Mucosa of stomach (tissue), 1 donor: Measurements from ENCODE around the gene HPCAL4.

Experiments
- H3K27me3 ChIP-seq: one replicate; pipeline ENCODE4 v1.7.0; 2013; ENCODE audit warnings: mild to moderate bottlenecking, low read length; ENCODE audit not compliant: control insufficient read depth, insufficient read depth
- H3K36me3 ChIP-seq: one replicate; pipeline ENCODE4 v1.7.0; 2013; ENCODE audit warnings: low read length; ENCODE audit not compliant: control insufficient read depth, insufficient read depth
- H3K4me1 ChIP-seq: one replicate; pipeline ENCODE4 v1.7.0; 2013; ENCODE audit warnings: mild to moderate bottlenecking, low read length; ENCODE audit not compliant: control insufficient read depth, insufficient read depth
- H3K4me3 ChIP-seq: one replicate; pipeline ENCODE4 v1.7.0; 2013; ENCODE audit warnings: low read length
- H3K9ac ChIP-seq: one replicate; pipeline ENCODE4 v1.7.0; 2013; ENCODE audit warnings: mild to moderate bottlenecking, low read length, moderate library complexity
- H3K9me3 ChIP-seq: one replicate; pipeline ENCODE4 v1.7.0; 2013; ENCODE audit warnings: mild to moderate bottlenecking, low read length, moderate library complexity; ENCODE audit not compliant: control insufficient read depth
- donor health status: Pancreatic carcinoma.

HPCAL4 gene

DNA sequence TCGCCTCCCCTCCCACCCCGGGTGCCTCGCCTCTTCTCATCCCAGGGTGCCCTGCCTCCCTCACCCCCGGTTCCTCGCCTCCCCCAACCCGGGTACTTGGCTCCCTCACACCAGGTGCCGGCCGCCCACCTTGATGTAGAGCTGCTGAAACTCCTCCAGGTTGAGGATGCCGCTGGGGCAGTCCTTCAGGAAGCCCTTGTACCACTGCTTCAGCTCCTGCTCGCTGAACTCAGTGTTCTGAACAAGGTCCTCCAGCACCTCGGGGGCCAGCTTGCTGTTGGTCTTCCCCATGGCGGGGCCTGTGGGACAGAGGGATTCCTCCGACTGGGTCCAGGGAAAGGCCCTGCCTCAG lies 6.9 kb downstream of the HPCAL4 start:
- peaks cover 71% of the 10 kb centered on the region for H3K27me3 ChIP-seq
- no peaks in the 10 kb centered on the region for H3K9me3 ChIP-seq
- H3K36me3 ChIP-seq = no peaks in the 10 kb centered on the region
- no peak overlapping the region for H3K9ac ChIP-seq
- no peak overlapping the region for H3K4me3 ChIP-seq
- H3K4me1 ChIP-seq = no peaks in the 10 kb centered on the region

DNA sequence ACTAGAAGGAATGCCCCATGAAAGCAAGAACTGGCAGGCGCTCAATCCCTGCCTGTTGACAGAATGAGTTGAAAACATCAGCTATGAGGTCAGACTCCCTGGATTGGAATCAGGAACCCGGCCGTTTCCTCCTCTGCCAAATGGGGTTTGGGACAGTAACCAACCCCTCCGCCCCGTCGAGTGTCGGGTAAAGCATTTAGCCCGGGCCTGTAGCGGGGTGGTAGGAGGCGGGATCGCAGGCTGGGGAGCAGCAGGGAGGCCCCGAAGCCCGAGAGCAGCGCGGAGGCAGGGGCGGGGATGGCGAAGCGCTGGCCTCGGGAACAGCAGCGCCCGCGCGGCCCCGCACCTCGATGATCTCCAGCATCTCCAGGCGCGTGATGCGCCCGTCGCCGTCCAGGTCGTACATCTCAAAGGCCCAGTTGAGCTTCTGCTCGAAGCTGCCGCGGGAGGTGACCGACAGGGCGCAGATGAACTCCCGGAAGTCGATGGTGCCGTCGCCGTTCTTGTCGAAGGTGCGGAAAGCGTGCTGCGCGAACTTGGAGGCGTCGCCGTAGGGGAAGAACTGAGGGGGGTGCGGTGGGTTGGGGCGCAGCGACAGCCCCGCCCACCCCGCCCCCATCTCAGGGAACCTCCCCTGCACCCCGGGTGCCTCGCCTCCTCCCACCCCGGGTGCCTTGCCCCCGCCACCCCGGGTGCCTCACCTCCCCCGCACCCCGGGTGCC lies 7.5 kb downstream of the HPCAL4 start:
- Histone ChIP-seq H3K4me1 (no peaks in the 10 kb centered on the region), H3K4me3 (no peak overlapping the region), H3K36me3 (no peaks in the 10 kb centered on the region), H3K27me3 (peaks cover 66% of the 10 kb centered on the region), H3K9ac (no peak overlapping the region), H3K9me3 (no peaks in the 10 kb centered on the region)

DNA sequence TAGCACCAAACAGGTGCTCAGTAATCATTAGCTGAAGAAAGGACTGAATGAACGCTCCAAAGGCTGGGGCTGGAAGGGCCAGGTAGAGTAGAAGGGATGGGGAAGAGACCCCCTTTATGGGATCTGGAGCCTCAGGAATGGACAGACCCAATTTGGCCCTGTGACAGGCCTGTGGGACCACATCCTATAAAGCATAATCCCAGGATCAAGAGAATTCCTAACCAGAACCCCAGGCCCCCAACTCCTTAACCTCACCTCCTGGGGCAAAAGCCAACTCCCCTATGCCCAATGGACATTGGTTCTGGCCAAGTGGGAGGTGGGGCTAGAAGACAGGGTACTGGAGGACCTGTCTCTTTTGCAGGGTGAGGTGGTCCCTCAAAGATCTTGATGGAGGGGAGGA lies 9.2 kb downstream of the HPCAL4 start:
- no peaks in the 10 kb centered on the region for H3K4me1 ChIP-seq
- H3K27me3 ChIP-seq = peaks cover 55% of the 10 kb centered on the region
- no peaks in the 10 kb centered on the region for H3K9me3 ChIP-seq
- no peak overlapping the region for H3K4me3 ChIP-seq
- H3K9ac ChIP-seq = no peak overlapping the region
- no peaks in the 10 kb centered on the region for H3K36me3 ChIP-seq

DNA sequence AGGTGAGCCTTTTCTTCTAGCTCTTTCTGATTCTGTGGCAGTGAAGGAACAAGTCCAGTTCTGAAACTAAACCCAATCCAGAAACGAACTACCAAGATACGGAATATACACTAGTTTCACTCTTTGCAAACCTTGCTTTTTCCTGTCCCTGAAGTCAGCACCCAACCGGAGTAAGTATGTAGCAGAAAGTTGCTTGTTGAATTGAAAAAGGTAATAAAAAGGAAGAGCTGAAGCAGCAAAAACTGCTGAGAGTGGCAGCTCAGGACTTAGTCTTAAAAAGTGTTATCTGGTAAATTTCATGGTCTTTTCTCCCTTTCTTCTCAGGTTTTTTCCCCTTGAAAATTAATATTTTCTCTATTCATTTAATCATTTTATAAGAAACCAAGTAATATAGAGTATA lies 9.9 kb downstream of the HPCAL4 start:
- Histone ChIP-seq H3K27me3 (peaks cover 48% of the 10 kb centered on the region), H3K36me3 (no peaks in the 10 kb centered on the region), H3K4me3 (no peak overlapping the region), H3K9me3 (no peaks in the 10 kb centered on the region), H3K9ac (no peak overlapping the region), H3K4me1 (no peaks in the 10 kb centered on the region)

DNA sequence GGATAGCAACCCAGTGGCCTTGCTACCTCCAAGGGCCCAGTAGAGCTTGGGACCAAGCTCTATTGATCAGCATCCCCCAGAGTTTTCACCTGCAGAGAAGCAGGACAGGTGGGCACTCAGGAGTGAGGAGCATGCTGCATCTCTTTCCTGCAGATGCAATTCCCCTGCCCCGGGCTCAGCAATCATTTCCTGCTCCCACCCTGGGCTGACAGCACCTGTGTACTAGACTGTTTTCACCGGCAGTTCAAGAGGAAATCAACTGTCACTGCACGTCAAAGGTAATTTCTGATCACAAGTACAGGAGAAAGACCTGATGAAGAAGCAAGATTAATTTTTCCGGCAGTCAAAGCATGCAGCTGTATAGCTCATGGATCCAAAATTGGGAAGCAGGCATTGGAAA lies 10.5 kb downstream of the HPCAL4 start:
- H3K36me3 ChIP-seq = no peaks in the 10 kb centered on the region
- peaks cover 47% of the 10 kb centered on the region for H3K27me3 ChIP-seq
- no peak overlapping the region for H3K4me3 ChIP-seq
- H3K4me1 ChIP-seq = no peaks in the 10 kb centered on the region
- H3K9ac ChIP-seq = no peak overlapping the region
- no peaks in the 10 kb centered on the region for H3K9me3 ChIP-seq

DNA sequence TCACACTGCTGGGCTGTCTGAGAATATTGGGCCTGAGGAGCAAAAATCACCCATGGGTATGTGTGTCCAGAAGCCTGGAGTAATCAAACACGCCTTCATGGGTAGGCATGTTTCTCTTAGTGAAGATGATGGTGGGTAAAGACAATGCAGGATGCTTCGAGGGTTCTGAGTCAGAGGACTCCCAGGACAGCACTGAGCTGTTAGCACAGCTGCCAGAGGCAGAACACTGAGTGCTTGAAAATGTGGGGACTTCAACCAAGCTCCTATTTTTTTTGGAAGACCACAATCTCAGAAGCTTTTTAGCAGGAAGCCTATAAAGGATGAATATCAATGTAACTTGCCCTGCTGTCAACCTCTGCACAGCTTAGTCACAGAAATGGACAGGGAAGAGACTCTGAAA lies 11.4 kb downstream of the HPCAL4 start:
- no peaks in the 10 kb centered on the region for H3K9me3 ChIP-seq
- H3K4me1 ChIP-seq = no peaks in the 10 kb centered on the region
- no peak overlapping the region for H3K9ac ChIP-seq
- no peaks in the 10 kb centered on the region for H3K36me3 ChIP-seq
- peaks cover 42% of the 10 kb centered on the region for H3K27me3 ChIP-seq
- H3K4me3 ChIP-seq = no peak overlapping the region

DNA sequence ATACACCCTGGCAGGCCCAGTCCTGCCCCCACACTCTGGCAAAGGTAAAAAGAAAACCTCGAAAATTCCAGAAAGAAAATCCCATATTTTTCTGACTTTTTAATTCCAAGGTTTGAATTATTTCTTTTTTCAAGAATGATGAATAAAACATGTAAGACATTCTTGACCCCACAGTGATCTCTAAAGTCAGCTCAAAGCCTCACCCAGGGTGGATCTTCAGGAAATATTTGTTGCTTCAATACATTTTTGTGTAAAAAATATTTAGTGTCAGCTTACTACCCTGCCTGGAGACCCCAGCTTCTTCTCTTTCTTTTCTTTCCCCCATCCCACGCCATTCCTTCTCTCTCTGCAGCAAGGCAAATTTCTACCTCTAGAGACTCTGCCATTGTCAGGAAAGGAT lies 12.3 kb downstream of the HPCAL4 start:
- no peaks in the 10 kb centered on the region for H3K36me3 ChIP-seq
- no peak overlapping the region for H3K4me3 ChIP-seq
- no peak overlapping the region for H3K9ac ChIP-seq
- no peaks in the 10 kb centered on the region for H3K9me3 ChIP-seq
- peaks cover 35% of the 10 kb centered on the region for H3K27me3 ChIP-seq
- no peaks in the 10 kb centered on the region for H3K4me1 ChIP-seq

DNA sequence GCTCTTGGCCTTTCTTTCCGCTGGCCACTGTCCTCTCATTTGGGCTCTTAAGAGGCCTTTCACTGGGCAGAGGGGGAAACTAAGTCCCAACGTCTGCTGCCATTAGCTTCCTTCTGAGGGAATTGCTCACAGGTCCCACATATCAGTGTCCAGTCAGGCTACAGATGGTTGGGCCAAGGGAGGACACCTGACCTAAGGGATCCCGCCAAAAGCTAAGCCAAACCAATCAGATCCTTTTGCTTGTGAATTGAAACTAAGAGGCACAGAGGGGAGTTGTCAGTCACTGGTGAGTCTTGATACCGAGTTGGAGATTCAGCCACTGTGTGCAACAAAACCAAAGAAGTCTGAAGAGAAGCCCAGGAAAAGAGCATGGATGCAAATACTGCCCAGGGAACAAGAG lies 13.6 kb downstream of the HPCAL4 start:
- H3K4me3 ChIP-seq = no peak overlapping the region
- H3K4me1 ChIP-seq = no peaks in the 10 kb centered on the region
- H3K9ac ChIP-seq = no peak overlapping the region
- H3K27me3 ChIP-seq = peaks cover 27% of the 10 kb centered on the region
- no peaks in the 10 kb centered on the region for H3K9me3 ChIP-seq
- no peaks in the 10 kb centered on the region for H3K36me3 ChIP-seq

DNA sequence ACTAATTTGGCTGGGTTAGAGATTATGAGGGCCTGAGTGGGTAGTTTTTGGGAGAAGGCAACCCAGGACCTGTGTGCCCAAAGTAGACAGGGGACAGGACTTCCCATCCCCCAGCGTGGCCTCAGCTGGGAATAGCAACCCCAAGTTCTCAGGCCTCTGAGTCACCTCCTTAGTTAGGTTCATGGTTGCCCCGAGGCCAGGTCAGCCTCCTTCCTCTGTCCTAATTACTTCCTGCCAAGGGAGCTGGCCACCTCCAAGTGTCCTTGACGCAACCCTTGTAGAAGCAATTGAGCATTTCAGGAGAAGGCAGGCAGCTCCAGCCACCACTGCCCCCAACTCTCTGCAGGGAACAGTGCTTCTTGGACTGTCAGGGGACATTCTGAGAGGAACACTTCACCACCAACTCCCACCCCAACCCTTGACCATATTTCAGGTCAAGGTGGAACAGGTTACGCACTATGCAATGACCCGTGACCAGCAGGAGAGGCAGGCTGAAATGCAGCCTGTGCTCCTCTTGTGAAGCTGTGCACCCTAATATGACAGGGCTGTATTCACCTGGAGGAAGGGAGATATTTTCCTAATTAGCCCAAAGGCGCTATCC lies 14.2 kb downstream of the HPCAL4 start:
- no peaks in the 10 kb centered on the region for H3K36me3 ChIP-seq
- H3K4me1 ChIP-seq = peaks cover 2% of the 10 kb centered on the region
- peaks cover 27% of the 10 kb centered on the region for H3K27me3 ChIP-seq
- H3K4me3 ChIP-seq = no peak overlapping the region
- no peaks in the 10 kb centered on the region for H3K9me3 ChIP-seq
- H3K9ac ChIP-seq = no peak overlapping the region

DNA sequence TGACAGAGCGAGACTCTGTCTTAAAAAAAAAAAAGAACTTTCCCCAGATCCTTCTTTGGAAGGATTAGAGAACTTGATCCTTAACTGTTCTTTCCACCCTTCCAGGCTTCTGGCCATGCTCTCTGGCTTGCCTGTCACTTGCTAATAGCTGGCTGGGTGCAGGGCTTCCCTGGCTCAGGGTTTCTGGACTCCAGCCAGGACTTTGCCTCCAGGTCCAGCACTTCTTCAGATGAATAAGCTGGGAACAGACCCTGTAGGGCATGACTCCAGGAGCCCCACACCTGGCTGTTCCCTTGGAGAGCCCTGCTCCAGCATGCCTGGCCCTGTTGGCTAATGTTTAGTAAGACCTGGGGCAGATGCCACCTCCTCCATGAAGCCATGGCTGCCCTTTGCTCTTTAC lies 16.0 kb downstream of the HPCAL4 start:
- peaks cover 10% of the 10 kb centered on the region for H3K4me1 ChIP-seq
- no peak overlapping the region for H3K9ac ChIP-seq
- peaks cover 33% of the 10 kb centered on the region for H3K27me3 ChIP-seq

DNA sequence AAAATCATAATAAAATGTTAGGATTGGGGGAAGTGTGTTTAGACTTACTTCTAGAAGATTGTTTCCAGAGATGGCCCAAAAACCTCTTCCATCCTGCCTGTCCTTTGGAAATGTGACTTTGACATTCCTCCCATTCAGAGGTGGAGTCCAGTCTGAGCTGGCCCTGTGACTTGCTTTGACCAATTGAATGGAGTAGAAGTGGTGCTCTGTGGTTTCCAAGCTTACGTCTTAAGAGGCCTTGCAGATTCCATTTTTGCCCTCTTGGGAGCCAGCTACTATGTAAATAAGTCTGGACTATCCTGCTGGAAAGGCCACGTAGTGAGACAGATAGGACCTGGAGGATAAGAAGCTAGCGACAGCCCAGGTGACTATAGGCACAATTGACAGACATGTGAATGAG lies 18.0 kb downstream of the HPCAL4 start:
- Histone ChIP-seq H3K36me3 (no peaks in the 10 kb centered on the region), H3K9ac (no peak overlapping the region), H3K4me1 (peaks cover 10% of the 10 kb centered on the region), H3K27me3 (peaks cover 39% of the 10 kb centered on the region), H3K9me3 (no peaks in the 10 kb centered on the region), H3K4me3 (no peak overlapping the region)

More for the DNA sequence above, 16.0 kb downstream of the HPCAL4 start:
- no peaks in the 10 kb centered on the region for H3K9me3 ChIP-seq
- H3K36me3 ChIP-seq = no peaks in the 10 kb centered on the region
- no peak overlapping the region for H3K4me3 ChIP-seq

DNA sequence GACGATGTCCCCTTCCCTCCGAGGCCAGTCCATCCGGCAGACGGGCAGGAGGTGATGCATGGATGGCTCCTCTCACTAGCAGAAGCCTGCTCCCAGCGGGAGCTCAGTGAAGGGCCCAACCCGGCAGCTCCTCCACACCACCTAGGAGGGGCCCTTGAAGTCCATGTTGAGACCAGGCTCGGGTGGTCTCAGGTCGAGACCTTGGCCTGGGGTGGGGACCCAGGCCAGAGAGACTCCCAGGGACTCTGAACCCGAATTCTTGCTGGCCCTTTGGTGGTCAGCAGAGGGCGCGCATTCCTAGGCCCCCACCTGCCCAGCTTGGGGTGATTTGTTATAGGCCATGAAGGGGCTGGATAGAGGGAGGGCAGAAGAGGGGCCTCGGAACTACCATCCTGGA lies 18.7 kb downstream of the HPCAL4 start:
- no peaks in the 10 kb centered on the region for H3K36me3 ChIP-seq
- peaks cover 10% of the 10 kb centered on the region for H3K4me1 ChIP-seq
- peaks cover 39% of the 10 kb centered on the region for H3K27me3 ChIP-seq
- no peak overlapping the region for H3K4me3 ChIP-seq
- no peak overlapping the region for H3K9ac ChIP-seq
- H3K9me3 ChIP-seq = no peaks in the 10 kb centered on the region
